HG03378 (cell line): ENCODE measurements around the gene ZMIZ1.

Experiments
- ATAC-seq: cut with Tn5 transposase; IDR thresholded peaks from one replicate; pipeline ENCODE4 v1.9.1; 2021; ENCODE audit warnings: mild to moderate bottlenecking, moderate library complexity; ENCODE audit not compliant: unreplicated experiment

ZMIZ1 gene

GRCh38 chr10:79061441-79062315 is 7.1 kb upstream of the ZMIZ1 start:
- no peak for ATAC-seq

GRCh38 chr10:79063071-79063491 is 5.7 kb upstream of the ZMIZ1 start:
- no peak for ATAC-seq

- no peak for ATAC-seq
Measured at GRCh38 chr10:79063661-79064492, 4.9 kb upstream of the ZMIZ1 start.

GRCh38 chr10:79065091-79065551 is 3.6 kb upstream of the ZMIZ1 start:
- ATAC-seq, result no peak

- no peak for ATAC-seq
Measured at GRCh38 chr10:79065853-79066252, 2.9 kb upstream of the ZMIZ1 start.

GRCh38 chr10:79066411-79067240 is 2.1 kb upstream of the ZMIZ1 start:
- no peak for ATAC-seq

GRCh38 chr10:79067241-79068202 is 1.2 kb upstream of the ZMIZ1 start:
- no peak for ATAC-seq

- ATAC-seq, result no peak
Measured at GRCh38 chr10:79068203-79068561, 584 bp upstream of the ZMIZ1 start.

- no peak for ATAC-seq
Measured at GRCh38 chr10:79069325-79070080, 737 bp downstream of the ZMIZ1 start.

- ATAC-seq, result no peak
Measured at GRCh38 chr10:79070081-79070605, 1.4 kb downstream of the ZMIZ1 start.

GRCh38 chr10:79070606-79071395 is 2.0 kb downstream of the ZMIZ1 start:
- no peak for ATAC-seq

GRCh38 chr10:79071396-79071923 is 2.7 kb downstream of the ZMIZ1 start:
- ATAC-seq, result no peak

- no peak for ATAC-seq
Measured at GRCh38 chr10:79072041-79072441, 3.3 kb downstream of the ZMIZ1 start.

- ATAC-seq, result no peak
Measured at GRCh38 chr10:79072994-79073645, 4.4 kb downstream of the ZMIZ1 start.

- no peak for ATAC-seq
Measured at GRCh38 chr10:79073784-79074432, 5.1 kb downstream of the ZMIZ1 start.

- no peak for ATAC-seq
Measured at GRCh38 chr10:79074732-79075131, 6.0 kb downstream of the ZMIZ1 start.

- no peak for ATAC-seq
Measured at GRCh38 chr10:79075418-79075817, 6.7 kb downstream of the ZMIZ1 start.
